Measurements from ENCODE around the gene MYCBP. TPM values are rescaled to one million over a fixed set of nuclear protein-coding genes. Genes with fewer than 3 reads are reported as not detected.
"Not testable (repeated sequence)": the region's sequence is repeated elsewhere in the genome, so short reads cannot be mapped to it uniquely, and the experiment has no call there.

MYCBP gene
- total RNA-seq, 4 donors from 2014 or later = 2.2 to 24.3 (median 16.2) TPM

DNA sequence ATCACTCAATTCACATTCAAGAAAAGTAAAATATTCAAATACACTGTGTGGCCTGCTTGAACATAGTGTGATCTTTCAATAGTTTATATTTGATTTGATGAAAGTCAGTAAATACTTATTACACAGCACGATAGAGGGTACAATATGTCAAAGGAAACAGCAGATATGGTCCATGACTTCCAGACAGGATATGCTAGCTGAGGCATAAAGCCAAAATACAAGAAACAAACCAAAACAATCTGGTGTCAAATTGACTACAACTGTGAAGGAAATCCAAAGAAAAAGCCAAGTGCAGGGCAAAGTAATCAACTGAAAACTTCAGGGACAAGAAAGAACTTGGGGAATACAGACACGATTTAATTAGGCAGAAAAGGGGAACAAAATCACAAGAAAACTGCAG lies 32.9 kb downstream of the MYCBP start:
- H3K4me3 ChIP-seq = no peak overlapping the region
- in situ Hi-C loops (cut with MboI; ENCODE audit: low pct_ligation_motif_present in 1 of 4, low pct_unique_long_range_greater_than_20kb in 1 of 4, low sequenced_read_pairs in 3 of 4) = loop anchor here in 1 of 4 donors (25.0 kb wide), 1 partner anchor 803 kb away; the partner anchor contains the start of gene POU3F1
- peaks cover 0 to 38% (median 18%) of the 10 kb centered on the region in 4 donors for H3K36me3 ChIP-seq
- intact Hi-C loops (cut with DNase I; ENCODE audit: low total_unique reads) = no loop called here
- TF ChIP-seq, protein P1, sequence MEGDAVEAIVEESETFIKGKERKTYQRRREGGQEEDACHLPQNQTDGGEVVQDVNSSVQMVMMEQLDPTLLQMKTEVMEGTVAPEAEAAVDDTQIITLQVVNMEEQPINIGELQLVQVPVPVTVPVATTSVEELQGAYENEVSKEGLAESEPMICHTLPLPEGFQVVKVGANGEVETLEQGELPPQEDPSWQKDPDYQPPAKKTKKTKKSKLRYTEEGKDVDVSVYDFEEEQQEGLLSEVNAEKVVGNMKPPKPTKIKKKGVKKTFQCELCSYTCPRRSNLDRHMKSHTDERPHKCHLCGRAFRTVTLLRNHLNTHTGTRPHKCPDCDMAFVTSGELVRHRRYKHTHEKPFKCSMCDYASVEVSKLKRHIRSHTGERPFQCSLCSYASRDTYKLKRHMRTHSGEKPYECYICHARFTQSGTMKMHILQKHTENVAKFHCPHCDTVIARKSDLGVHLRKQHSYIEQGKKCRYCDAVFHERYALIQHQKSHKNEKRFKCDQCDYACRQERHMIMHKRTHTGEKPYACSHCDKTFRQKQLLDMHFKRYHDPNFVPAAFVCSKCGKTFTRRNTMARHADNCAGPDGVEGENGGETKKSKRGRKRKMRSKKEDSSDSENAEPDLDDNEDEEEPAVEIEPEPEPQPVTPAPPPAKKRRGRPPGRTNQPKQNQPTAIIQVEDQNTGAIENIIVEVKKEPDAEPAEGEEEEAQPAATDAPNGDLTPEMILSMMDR (IDR thresholded peaks at IDR 0.05) = no peak
- TF ChIP-seq EP300 (IDR thresholded peaks at IDR 0.05; ENCODE audit: low read depth) = no peak
- no peak for TF ChIP-seq POLR2A (IDR thresholded peaks at IDR 0.05)
- TF ChIP-seq POLR2AphosphoS5 (IDR thresholded peaks at IDR 0.05) = no peak
- DNase-seq = no peak
- no peaks in the 10 kb centered on the region for H3K27me3 ChIP-seq
- 56 to 83% methylated on average over 2 of the region's 2 CpGs for WGBS, 2 donors (ENCODE audit: low coverage in 1 of 2)
- peaks cover 0 to 5% (median 0%) of the 10 kb centered on the region in 4 donors for H3K4me1 ChIP-seq
- no peaks in the 10 kb centered on the region for H3K9me3 ChIP-seq
- H3K27ac ChIP-seq = no peak overlapping the region

DNA sequence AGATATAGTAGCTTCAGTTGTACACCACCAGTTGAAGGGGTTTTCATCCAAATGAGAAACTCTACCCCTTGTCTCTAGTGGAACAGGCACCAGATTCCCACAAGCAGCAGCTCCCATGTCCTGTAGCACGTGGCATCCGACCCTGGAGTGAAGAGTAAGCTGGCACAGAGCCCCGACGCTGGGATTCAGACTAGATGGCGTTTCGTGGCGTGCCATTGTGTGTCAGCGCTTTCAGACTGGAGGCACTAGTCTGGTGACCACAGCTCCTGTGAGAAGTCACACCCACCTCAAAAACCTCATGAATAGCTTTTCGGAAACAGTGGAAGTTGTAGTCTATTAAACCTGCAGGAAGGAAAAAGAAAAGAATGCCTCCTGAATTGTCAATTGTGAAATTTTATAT lies 33.8 kb downstream of the MYCBP start:
- H3K36me3 ChIP-seq = peaks cover 0 to 33% (median 14%) of the 10 kb centered on the region in 4 donors

DNA sequence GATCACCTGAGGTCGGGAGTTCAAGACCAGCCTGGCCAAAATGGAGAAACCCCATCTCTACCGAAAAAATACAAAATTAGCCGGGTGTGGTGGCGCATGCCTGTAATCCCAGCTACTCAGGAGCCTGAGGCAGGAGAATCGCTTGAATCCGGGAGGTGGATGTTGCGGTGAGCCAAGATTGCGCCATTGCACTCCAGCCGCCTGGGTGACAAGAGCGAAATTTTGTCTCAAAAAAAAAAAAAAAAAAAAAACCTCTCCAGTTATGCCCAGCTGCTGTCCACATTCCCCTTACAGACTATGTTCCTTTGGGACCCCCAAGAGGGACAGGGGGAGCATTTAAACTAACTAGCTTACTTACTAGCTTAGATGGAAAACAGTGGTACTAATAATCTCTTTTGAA lies 36.8 kb downstream of the MYCBP start:
- in situ Hi-C loops (cut with MboI; ENCODE audit: low pct_ligation_motif_present in 1 of 4, low pct_unique_long_range_greater_than_20kb in 1 of 4, low sequenced_read_pairs in 3 of 4) = loop anchor here in 2 of 4 donors (10.0 to 25.0 kb wide), 2 partner anchors 799 to 812 kb away; partner anchors contain the start of gene POU3F1 (in 1 of the 2)
- WGBS, 2 donors (ENCODE audit: low coverage in 1 of 2) = 87 to 93% methylated on average over 7 to 10 of the region's 10 CpGs
- H3K4me3 ChIP-seq; intact Hi-C loops (cut with DNase I; ENCODE audit: low total_unique reads); DNase-seq; H3K27ac ChIP-seq; H3K4me1 ChIP-seq; H3K9me3 ChIP-seq; H3K27me3 ChIP-seq: not testable (repeated sequence)
- H3K36me3 ChIP-seq = peaks cover 0 to 19% (median 9%) of the 10 kb centered on the region in 4 donors

More for the DNA sequence above, 33.8 kb downstream of the MYCBP start:
- in situ Hi-C loops (cut with MboI; ENCODE audit: low pct_ligation_motif_present in 1 of 4, low pct_unique_long_range_greater_than_20kb in 1 of 4, low sequenced_read_pairs in 3 of 4) = loop anchor here in 2 of 4 donors (10.0 to 25.0 kb wide), 2 partner anchors 802 to 815 kb away; partner anchors contain the start of gene POU3F1 (in 1 of the 2)
- intact Hi-C loops (cut with DNase I; ENCODE audit: low total_unique reads) = no loop called here
- TF ChIP-seq POLR2AphosphoS5 (IDR thresholded peaks at IDR 0.05) (no peak), POLR2A (IDR thresholded peaks at IDR 0.05) (no peak), EP300 (IDR thresholded peaks at IDR 0.05; ENCODE audit: low read depth) (no peak)
- TF ChIP-seq, protein P1 (IDR thresholded peaks at IDR 0.05) = no peak
- peaks cover 0 to 5% (median 0%) of the 10 kb centered on the region in 4 donors for H3K4me1 ChIP-seq
- no peak overlapping the region for H3K4me3 ChIP-seq
- H3K9me3 ChIP-seq = no peaks in the 10 kb centered on the region
- no peak for DNase-seq
- no peaks in the 10 kb centered on the region for H3K27me3 ChIP-seq
- H3K27ac ChIP-seq = no peak overlapping the region
- 90% methylated on average over 9 of the region's 9 CpGs; no CpG with 5 or more reads in 1 of the 2 donors for WGBS, 2 donors (ENCODE audit: low coverage in 1 of 2)

DNA sequence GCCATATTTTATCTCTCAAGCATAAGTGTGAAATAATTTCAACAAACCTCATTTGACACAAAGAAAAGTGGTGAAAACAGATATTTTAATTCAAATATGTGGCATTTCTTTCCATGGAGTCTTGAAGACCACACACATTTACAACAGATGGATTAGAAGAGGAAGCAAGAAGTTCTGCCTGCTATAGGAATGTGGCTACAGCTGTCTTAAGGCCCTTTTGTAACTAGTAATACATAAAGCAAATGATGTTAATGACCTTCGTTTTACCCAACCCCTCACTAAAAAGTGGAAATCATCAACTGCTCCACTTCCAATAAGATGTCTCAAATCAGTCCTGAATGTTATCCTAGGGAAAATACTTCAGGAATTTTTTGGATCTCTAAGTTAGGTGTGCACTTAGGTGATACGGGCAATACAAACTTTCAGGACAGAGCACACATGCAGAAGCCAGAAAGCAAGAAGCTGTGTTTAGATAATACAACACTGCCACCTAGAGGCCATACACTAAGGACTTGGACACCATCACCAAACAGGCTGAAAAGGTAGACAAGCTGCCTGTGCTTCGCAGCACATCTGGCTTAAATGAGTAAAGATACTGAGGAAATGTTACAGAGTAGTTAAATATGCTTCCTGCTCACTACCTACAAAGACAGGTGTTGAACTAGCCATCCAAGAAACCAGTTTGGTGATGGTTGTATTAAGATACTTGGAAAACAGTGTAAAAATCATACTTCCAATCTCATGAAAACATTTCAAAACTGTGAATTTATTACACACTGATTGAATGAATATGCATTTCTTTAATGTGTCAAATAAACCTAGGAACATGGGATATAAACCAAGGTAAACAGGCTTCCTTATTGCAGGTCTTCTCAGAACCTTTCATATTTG lies 38.0 kb downstream of the MYCBP start:
- in situ Hi-C loops (cut with MboI; ENCODE audit: low pct_ligation_motif_present in 1 of 4, low pct_unique_long_range_greater_than_20kb in 1 of 4, low sequenced_read_pairs in 3 of 4) = loop anchor here in 2 of 4 donors (10.0 to 25.0 kb wide), 2 partner anchors 798 to 810 kb away; partner anchors contain the start of gene POU3F1 (in 1 of the 2)
- Histone ChIP-seq H3K9me3 (no peaks in the 10 kb centered on the region), H3K4me1 (no peaks in the 10 kb centered on the region), H3K36me3 (peaks cover 0 to 19% (median 9%) of the 10 kb centered on the region in 4 donors), H3K27me3 (peaks cover 3% of the 10 kb centered on the region), H3K27ac (no peak overlapping the region), H3K4me3 (no peak overlapping the region)
- DNase-seq = peak; percentile 19
- intact Hi-C loops (cut with DNase I; ENCODE audit: low total_unique reads) = no loop called here
- TF ChIP-seq, protein P1 (IDR thresholded peaks at IDR 0.05) = peak; percentile 71 to 79 (median 74)
- no peak for TF ChIP-seq POLR2A (IDR thresholded peaks at IDR 0.05)
- WGBS, 2 donors (ENCODE audit: low coverage in 1 of 2) = 13 to 22% methylated on average over 1 to 3 of the region's 3 CpGs

Measured in transverse colon (tissue), 4 donors.